Caco-2 (cell line): Measurements from ENCODE around the gene CRHR1. TPM values are rescaled to one million over a fixed set of nuclear protein-coding genes. Genes with fewer than 3 reads are reported as not detected.

ENCODE experiments used
- BruUV-seq: library from RNA; stranded (reverse); fragments of 400-500 nt; replicated peaks from 2 replicates; lab custom pipeline; 2021; lab: Mats Ljungman, UMichigan
- CTCF ChIA-PET: fragments of 300-600 bp; sonication (Branson Sonifier 250); formaldehyde crosslinking; loops from one replicate; lab custom pipeline; 2022; ENCODE audit warnings: antibody characterized with exemption; lab: Charles Lee
- POLR2A ChIA-PET: fragments of 300-600 bp; sonication (Branson Sonifier 250); formaldehyde crosslinking; loops from one replicate; lab custom pipeline; 2022; ENCODE audit warnings: antibody characterized with exemption; lab: Charles Lee
- DNase-seq, 2 experiments: peaks; one replicate each; pipeline versions ENCODE4 v3.0.0 to v3.0.0-alpha.2; 2020 to 2022
- H3K27me3 ChIP-seq: replicated peaks from 2 replicates; pipeline ENCODE4 v1.6.0; 2011; ENCODE audit warnings: low read length; ENCODE audit not compliant: control insufficient read depth, insufficient read depth
- H3K36me3 ChIP-seq: 2 replicates; pipeline ENCODE4 v1.5.1; 2011; ENCODE audit warnings: low read length; ENCODE audit not compliant: control insufficient read depth, insufficient read depth
- H3K4me1 ChIP-seq: fragments of 250-450 bp; sonication (Bioruptor Pico); 2 replicates; pipeline ENCODE4 v1.5.1; 2020; ENCODE audit warnings: mild to moderate bottlenecking
- H3K4me3 ChIP-seq: 2 replicates; pipeline ENCODE4 v1.5.1; 2011; ENCODE audit warnings: low read depth, mild to moderate bottlenecking, control low read depth, low read length
- H3K9me3 ChIP-seq: fragments of 250-450 bp; sonication (Bioruptor Pico); 2 replicates; pipeline ENCODE4 v1.5.1; 2020; ENCODE audit warnings: mild to moderate bottlenecking, moderate library complexity
- H3K27ac Mint-ChIP-seq: one replicate; pipeline ENCODE4 v1.8.0; 2022; ENCODE audit warnings: mixed read lengths; ENCODE audit not compliant: unreplicated experiment
- H3K27me3 Mint-ChIP-seq: one replicate; pipeline ENCODE4 v1.8.0; 2022; ENCODE audit warnings: mixed read lengths; ENCODE audit not compliant: insufficient read depth, unreplicated experiment
- H3K36me3 Mint-ChIP-seq: one replicate; pipeline ENCODE4 v1.8.0; 2022; ENCODE audit warnings: mild to moderate bottlenecking, mixed read lengths; ENCODE audit not compliant: insufficient read depth, unreplicated experiment
- H3K4me1 Mint-ChIP-seq: one replicate; pipeline ENCODE4 v1.8.0; 2022; ENCODE audit warnings: low read depth, mixed read lengths; ENCODE audit not compliant: unreplicated experiment
- H3K4me3 Mint-ChIP-seq: one replicate; pipeline ENCODE4 v1.8.0; 2022; ENCODE audit warnings: mild to moderate bottlenecking, moderate library complexity, mixed read lengths; ENCODE audit not compliant: unreplicated experiment
- H3K9me3 Mint-ChIP-seq: one replicate; pipeline ENCODE4 v1.8.0; 2022; ENCODE audit warnings: mixed read lengths; ENCODE audit not compliant: unreplicated experiment
- CTCF ChIP-seq, 2 experiments: fragments of 200-600 bp in 1 of 2; IDR thresholded peaks; 1 replicate in 1 of 2; 2 replicates in 1 of 2; pipeline versions ENCODE4 v1.5.1 to v1.8.0; 2011 to 2022; ENCODE audit warnings: antibody characterized with exemption in 1 of 2, control low read depth in 1 of 2, inconsistent platforms in 1 of 2, low read depth in 1 of 2, low read length in 1 of 2, mild to moderate bottlenecking in 1 of 2, moderate library complexity in 1 of 2; ENCODE audit not compliant: insufficient read depth in 1 of 2, severe bottlenecking in 1 of 2, unreplicated experiment in 1 of 2
- intact Hi-C: fragments of 100-400 bp; cut with micrococcal nuclease; formaldehyde crosslinking; loops from one replicate; pipeline ENCODE4 v1.10.0; 2022; ENCODE audit not compliant: unreplicated experiment
- total RNA-seq: library from RNA; stranded (reverse); gene quantifications from 2 replicates; pipeline ENCODE4 v1.2.3, GENCODE V29; 2022

Gene CRHR1
- total RNA-seq, 1 experiment from 2014 or later, result not detected

GRCh38 chr17:45837187-45837586, 53.1 kb downstream of the CRHR1 start:
- Histone ChIP-seq H3K27me3 (no peaks in the 10 kb centered on the region), H3K4me1 (no peaks in the 10 kb centered on the region), H3K4me3 (no peak overlapping the region), H3K36me3 (no peaks in the 10 kb centered on the region), H3K9me3 (no peaks in the 10 kb centered on the region)
- H3K9me3 Mint-ChIP-seq, result no peaks in the 10 kb centered on the region
- no peak for TF ChIP-seq CTCF (IDR thresholded peaks at IDR 0.05; ENCODE audit: insufficient read depth in 1 of 2, low read depth in 1 of 2, low read length in 1 of 2, severe bottlenecking in 1 of 2, unreplicated experiment in 1 of 2)
- H3K4me3 Mint-ChIP-seq, result no peak overlapping the region
- no TSS peak for BruUV-seq
- peaks cover 25% of the 10 kb centered on the region for H3K27me3 Mint-ChIP-seq
- no peak overlapping the region for H3K27ac Mint-ChIP-seq
- intact Hi-C loops, result no loop called here
- no peak for DNase-seq
- CTCF ChIA-PET, result no interaction called here
- POLR2A ChIA-PET, result no interaction called here
- H3K36me3 Mint-ChIP-seq, result peaks cover 4% of the 10 kb centered on the region
- no peaks in the 10 kb centered on the region for H3K4me1 Mint-ChIP-seq

- ChIA-PET POLR2A (no interaction called here), CTCF (interaction anchor here (0.7 kb wide), 1 partner anchor 35 kb away, joined by 9 read pairs; no protein-coding TSS in a partner anchor)
- intact Hi-C loops, result no loop called here
- no peak for TF ChIP-seq CTCF (IDR thresholded peaks at IDR 0.05; ENCODE audit: insufficient read depth in 1 of 2, low read depth in 1 of 2, low read length in 1 of 2, severe bottlenecking in 1 of 2, unreplicated experiment in 1 of 2)
- Mint-ChIP-seq H3K36me3 (peaks cover 4% of the 10 kb centered on the region), H3K4me1 (no peaks in the 10 kb centered on the region), H3K27me3 (peaks cover 27% of the 10 kb centered on the region), H3K9me3 (no peaks in the 10 kb centered on the region), H3K4me3 (no peak overlapping the region), H3K27ac (no peak overlapping the region)
- Histone ChIP-seq H3K4me1 (no peaks in the 10 kb centered on the region), H3K27me3 (no peaks in the 10 kb centered on the region), H3K4me3 (no peak overlapping the region), H3K9me3 (no peaks in the 10 kb centered on the region), H3K36me3 (no peaks in the 10 kb centered on the region)
- BruUV-seq, result no TSS peak
- DNase-seq, result no peak
These were observed 53.5 kb downstream of the CRHR1 start for GRCh38 chr17:45837603-45838002.

- no peaks in the 10 kb centered on the region for H3K4me1 Mint-ChIP-seq
- H3K27ac Mint-ChIP-seq, result no peak overlapping the region
- H3K36me3 Mint-ChIP-seq, result peaks cover 4% of the 10 kb centered on the region
- BruUV-seq, result no TSS peak
- no peaks in the 10 kb centered on the region for H3K27me3 ChIP-seq
- TF ChIP-seq CTCF (IDR thresholded peaks at IDR 0.05; ENCODE audit: insufficient read depth in 1 of 2, low read depth in 1 of 2, low read length in 1 of 2, severe bottlenecking in 1 of 2, unreplicated experiment in 1 of 2), result no peak
- no peaks in the 10 kb centered on the region for H3K9me3 ChIP-seq
- H3K4me1 ChIP-seq, result no peaks in the 10 kb centered on the region
- POLR2A ChIA-PET, result no interaction called here
- no peak overlapping the region for H3K4me3 ChIP-seq
- no peaks in the 10 kb centered on the region for H3K9me3 Mint-ChIP-seq
- intact Hi-C loops, result no loop called here
- H3K27me3 Mint-ChIP-seq, result peaks cover 25% of the 10 kb centered on the region
- CTCF ChIA-PET, result interaction anchor here (0.5 to 0.6 kb wide), 2 partner anchors 10 to 197 kb away, joined by 3 to 6 read pairs; no protein-coding TSS in a partner anchor
- H3K36me3 ChIP-seq, result no peaks in the 10 kb centered on the region
- no peak overlapping the region for H3K4me3 Mint-ChIP-seq
- DNase-seq, result no peak
These were observed 54.7 kb downstream of the CRHR1 start for GRCh38 chr17:45838751-45839295.
